GM12864 (cell line): ENCODE results near the gene NTF3.

Experiments
- DNase-seq: peaks from one replicate; pipeline ENCODE4 v3.0.0-alpha.2; 2011; ENCODE audit warnings: low read depth
- H3K4me3 ChIP-seq: 2 replicates; pipeline ENCODE4 v1.5.1; 2011; ENCODE audit warnings: mild to moderate bottlenecking, low read depth, low read length, control low read depth
- TF ChIP-seq, protein P1 (sequence below): IDR thresholded peaks from 2 replicates; pipeline ENCODE4 v1.5.1; 2011; ENCODE audit warnings: low read depth, mild to moderate bottlenecking, moderate library complexity, low read length, control low read depth, inconsistent platforms; ENCODE audit errors: missing control alignments

NTF3 gene

DNA sequence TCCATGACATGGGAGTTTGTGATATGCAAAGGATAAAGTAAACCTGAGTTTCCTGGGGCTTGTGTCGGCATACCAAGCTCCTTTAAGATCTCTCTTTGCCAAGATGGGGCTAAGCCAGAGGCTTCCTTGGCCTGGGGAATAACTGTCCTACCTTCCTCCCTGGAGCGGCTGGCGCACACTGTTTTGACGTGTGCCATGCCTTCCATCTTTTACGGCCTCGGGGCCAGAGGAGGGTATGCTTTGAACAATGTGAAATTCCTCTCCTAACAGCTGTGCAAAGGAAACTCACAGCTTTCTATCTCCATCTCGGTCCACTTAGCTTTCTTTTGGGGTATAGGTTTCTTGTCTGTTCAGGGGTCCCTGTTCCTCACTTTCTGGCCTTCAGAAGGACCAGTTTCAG, 55.2 kb downstream of the NTF3 start:
- TF ChIP-seq, protein P1, sequence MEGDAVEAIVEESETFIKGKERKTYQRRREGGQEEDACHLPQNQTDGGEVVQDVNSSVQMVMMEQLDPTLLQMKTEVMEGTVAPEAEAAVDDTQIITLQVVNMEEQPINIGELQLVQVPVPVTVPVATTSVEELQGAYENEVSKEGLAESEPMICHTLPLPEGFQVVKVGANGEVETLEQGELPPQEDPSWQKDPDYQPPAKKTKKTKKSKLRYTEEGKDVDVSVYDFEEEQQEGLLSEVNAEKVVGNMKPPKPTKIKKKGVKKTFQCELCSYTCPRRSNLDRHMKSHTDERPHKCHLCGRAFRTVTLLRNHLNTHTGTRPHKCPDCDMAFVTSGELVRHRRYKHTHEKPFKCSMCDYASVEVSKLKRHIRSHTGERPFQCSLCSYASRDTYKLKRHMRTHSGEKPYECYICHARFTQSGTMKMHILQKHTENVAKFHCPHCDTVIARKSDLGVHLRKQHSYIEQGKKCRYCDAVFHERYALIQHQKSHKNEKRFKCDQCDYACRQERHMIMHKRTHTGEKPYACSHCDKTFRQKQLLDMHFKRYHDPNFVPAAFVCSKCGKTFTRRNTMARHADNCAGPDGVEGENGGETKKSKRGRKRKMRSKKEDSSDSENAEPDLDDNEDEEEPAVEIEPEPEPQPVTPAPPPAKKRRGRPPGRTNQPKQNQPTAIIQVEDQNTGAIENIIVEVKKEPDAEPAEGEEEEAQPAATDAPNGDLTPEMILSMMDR: no peak
- no peak overlapping the region for H3K4me3 ChIP-seq
- DNase-seq: no peak

DNA sequence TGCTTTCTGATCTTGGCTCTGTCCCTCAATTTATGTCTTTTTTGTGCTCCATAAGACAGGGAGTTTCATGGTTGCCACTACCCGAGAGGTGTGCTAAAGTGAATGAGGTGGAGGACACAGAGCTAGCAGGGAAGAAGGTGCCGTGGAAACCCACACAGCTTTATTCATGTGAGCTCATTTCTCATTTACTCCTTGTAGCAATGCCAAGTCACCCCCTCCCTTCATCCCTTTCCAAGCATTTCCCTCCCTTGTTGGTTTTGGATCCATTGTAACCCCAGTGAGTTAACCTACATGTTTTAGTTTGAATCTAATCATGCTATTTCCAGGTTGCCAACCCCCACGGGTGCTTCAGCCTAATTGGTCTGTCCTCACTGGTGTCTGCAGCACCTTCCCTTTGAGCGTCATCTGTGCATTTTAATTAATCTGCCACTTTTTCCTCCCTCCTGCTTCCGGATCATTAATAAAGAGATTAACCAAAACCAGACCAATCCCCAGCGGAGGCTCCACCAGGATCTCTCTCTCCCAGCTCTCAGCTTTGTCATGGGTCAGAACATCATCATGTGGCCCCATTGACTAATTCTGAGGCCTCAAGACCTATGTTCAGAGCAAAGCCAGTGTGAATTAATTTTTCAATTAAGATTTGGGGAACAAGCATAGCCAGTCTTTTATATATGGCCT, 56.2 kb downstream of the NTF3 start:
- DNase-seq: no peak
- H3K4me3 ChIP-seq: no peak overlapping the region
- TF ChIP-seq, protein P1: no peak

DNA sequence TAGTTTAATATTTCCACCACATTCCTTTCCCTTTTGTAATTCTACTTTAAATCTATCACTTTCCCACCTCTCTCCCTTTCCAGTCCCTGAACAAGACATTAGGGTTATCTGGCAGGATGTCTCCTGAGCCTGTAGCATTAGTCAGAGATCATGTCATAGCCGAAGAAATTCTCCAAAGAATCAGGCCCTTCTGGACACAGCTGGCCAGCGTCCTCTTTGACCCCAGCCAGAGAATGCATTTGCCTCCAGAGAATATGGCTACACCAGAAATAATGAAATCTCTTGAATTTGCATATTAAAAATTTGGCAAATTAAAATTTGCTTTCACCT, 56.7 kb downstream of the NTF3 start:
- H3K4me3 ChIP-seq: no peak overlapping the region
- TF ChIP-seq, protein P1: no peak
- DNase-seq: no peak

DNA sequence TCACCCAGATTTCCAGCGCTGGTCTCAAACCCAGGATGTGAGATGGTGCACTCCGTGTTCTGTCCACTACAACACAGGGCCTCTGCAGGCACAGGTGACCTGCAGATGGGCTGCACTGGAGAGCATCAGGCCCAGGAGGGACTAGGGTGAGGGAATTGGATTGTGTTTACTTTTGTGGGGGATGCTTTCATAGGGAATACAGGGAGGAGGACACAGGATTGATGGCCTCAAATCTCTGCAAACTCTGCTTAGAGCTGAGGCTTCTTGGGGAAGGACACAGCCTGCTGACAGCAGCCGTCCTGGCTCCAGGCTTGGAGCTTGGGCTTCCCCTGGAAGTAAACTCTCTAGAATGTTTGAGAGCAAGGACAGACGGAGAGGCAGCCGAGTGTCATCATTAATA, 57.1 kb downstream of the NTF3 start:
- no peak for DNase-seq
- no peak overlapping the region for H3K4me3 ChIP-seq
- TF ChIP-seq, protein P1: no peak

DNA sequence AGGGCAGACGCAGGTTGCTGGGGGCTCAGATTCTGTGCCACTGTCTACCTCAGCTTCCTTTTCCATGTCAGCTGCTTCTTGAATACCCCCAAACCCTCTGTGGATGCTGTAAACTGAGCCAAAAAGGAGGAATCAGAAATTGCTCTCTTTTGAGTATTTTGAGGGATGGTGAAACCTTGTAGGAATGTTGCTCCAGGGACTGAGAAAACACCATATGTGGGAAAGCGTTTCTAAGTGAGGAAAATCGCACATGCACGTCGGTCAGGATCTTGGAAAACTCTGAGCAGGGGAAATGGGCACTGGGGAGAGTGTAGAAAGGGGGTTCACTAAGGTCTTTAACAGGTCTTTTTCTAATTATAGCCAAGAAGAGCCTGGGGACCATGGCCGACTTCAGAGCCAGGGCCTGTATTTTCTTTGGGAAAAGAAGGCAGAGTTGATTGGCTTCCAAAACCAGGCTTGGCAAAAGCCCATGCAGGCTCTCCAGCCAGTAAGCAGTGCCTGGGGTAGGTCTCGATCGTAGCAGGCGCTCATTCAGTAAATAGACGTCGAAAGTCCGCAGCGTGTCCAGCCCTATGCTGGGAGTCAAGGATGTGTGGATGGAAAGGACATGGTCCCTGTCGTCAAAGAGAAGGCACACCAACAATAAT, 58.0 kb downstream of the NTF3 start:
- no peak for DNase-seq
- TF ChIP-seq, protein P1: no peak
- no peak overlapping the region for H3K4me3 ChIP-seq

DNA sequence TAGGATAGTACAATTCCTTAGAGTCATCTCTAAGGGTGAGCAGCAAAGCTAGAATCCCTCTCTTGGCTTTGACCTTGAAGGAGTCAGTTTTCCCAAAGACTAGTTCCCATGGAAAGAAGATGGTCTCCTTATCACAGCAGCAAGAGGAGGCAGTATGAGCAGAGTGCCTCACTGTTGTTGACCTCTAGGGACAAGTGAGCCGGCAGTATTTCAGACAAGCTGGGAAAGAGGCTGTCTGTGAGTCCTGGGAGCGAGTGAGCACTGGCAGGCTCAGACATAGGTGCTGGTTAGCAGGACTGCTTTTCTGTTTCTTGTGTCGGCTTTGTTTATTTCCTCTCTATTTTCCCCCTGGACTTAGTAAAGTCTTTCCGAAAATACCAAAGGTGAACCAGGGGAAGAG, 60.7 kb downstream of the NTF3 start:
- H3K4me3 ChIP-seq: no peak overlapping the region
- TF ChIP-seq, protein P1: no peak
- no peak for DNase-seq

DNA sequence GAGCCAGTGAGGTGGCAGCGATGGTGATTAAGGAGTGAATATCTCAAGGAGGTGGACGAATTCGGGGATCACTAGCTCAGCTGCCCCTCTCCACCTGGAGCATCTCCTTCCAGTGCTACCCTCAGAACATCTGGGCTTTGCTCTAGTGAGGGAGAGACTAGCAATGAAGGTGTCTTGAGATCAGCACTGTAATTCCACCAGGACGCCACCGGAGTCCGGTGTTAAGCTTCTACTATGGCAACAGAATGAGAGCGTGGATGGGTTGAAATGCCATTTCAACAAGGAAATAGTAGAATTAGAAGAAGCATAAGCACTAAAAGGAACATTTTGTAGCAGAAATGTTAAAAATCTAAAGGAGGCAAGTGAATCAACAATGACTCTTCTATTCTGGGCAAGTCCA, 61.1 kb downstream of the NTF3 start:
- TF ChIP-seq, protein P1: no peak
- DNase-seq: no peak
- no peak overlapping the region for H3K4me3 ChIP-seq
